IgD-negative memory B cell (primary cell): ENCODE results near the gene GALNT17. TPM values are rescaled to one million over a fixed set of nuclear protein-coding genes. Genes with fewer than 3 reads are reported as not detected.
"Not testable (repeated sequence)": the region's sequence is repeated elsewhere in the genome, so short reads cannot be mapped to it uniquely, and the experiment has no call there.

Experiments
- H3K27ac Mint-ChIP-seq, 3 donors: one replicate each; pipeline ENCODE4 v1.8.0; 2020 to 2022; ENCODE audit warnings: mild to moderate bottlenecking in 3 of 3, mixed read lengths in 3 of 3, moderate library complexity in 1 of 3
- H3K27me3 Mint-ChIP-seq: one replicate; pipeline ENCODE4 v1.8.0; 2021; ENCODE audit warnings: mixed read lengths
- H3K36me3 Mint-ChIP-seq: one replicate; pipeline ENCODE4 v1.8.0; 2020; ENCODE audit warnings: mild to moderate bottlenecking, mixed read lengths
- H3K4me1 Mint-ChIP-seq, 3 donors: one replicate each; pipeline ENCODE4 v1.8.0; 2020 to 2022; ENCODE audit warnings: mixed read lengths in 3 of 3, mild to moderate bottlenecking in 1 of 3
- H3K4me3 Mint-ChIP-seq, 4 donors: one replicate each; pipeline ENCODE4 v1.8.0; 2020 to 2022; ENCODE audit warnings: mild to moderate bottlenecking in 4 of 4, mixed read lengths in 4 of 4, moderate library complexity in 3 of 4
- H3K9me3 Mint-ChIP-seq, 3 donors: one replicate each; pipeline ENCODE4 v1.8.0; 2020 to 2021; ENCODE audit warnings: mixed read lengths in 3 of 3, mild to moderate bottlenecking in 1 of 3
- polyA plus RNA-seq: library from polyadenylated mRNA; unstranded; fragments of 300-500 nt; fragmentation: Illumina TruSeq; gene quantifications from one replicate; pipeline ENCODE4 v1.2.3, GENCODE V29; 2021

The GALNT17 gene
- polyA plus RNA-seq, 1 donor from 2014 or later, result not detected

GRCh38 chr7:71737931-71738540 is 606.1 kb downstream of the GALNT17 start:
- not testable (repeated sequence) for H3K27me3 Mint-ChIP-seq, H3K27ac Mint-ChIP-seq, H3K4me1 Mint-ChIP-seq, H3K4me3 Mint-ChIP-seq, H3K36me3 Mint-ChIP-seq
- H3K9me3 Mint-ChIP-seq, result peaks cover 0 to 13% (median 1%) of the 10 kb centered on the region in 3 donors

DNA sequence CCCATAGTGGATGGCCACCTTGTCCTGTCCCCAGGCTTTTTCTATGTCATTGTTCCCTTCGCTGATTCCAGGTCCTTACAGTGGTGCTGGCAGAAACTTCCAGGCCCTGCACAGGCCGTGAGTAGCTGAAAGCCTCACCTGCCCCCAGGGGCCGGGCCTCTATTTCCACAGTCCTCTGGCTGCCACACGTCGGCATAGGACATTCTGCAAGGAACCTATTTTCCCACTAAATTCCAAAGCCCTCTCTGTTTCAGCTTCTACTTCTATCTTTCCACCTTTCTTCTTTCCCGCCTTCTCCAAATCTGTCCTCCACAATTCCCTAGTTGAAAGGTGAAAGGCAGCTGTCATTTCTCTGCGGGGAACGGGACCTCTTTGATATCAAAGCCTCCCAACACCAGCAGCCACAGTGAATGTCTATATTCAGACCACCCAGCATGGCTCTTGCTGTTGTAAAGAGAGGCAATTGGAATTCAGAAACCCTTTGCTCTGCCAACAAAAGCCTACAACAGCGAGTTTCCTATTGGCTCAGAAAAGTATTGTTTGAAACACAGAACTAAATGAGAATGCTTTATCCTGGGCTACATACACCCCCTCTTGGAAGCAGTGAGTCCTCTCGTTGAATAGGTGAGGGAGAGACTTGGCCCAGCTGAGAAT is 607.7 kb downstream of the GALNT17 start:
- Mint-ChIP-seq H3K4me1 (peaks cover 0 to 1% (median 0%) of the 10 kb centered on the region in 3 donors), H3K27ac (no peak overlapping the region), H3K4me3 (no peak overlapping the region), H3K9me3 (peaks cover 0 to 13% (median 1%) of the 10 kb centered on the region in 3 donors), H3K36me3 (no peaks in the 10 kb centered on the region), H3K27me3 (no peaks in the 10 kb centered on the region)

DNA sequence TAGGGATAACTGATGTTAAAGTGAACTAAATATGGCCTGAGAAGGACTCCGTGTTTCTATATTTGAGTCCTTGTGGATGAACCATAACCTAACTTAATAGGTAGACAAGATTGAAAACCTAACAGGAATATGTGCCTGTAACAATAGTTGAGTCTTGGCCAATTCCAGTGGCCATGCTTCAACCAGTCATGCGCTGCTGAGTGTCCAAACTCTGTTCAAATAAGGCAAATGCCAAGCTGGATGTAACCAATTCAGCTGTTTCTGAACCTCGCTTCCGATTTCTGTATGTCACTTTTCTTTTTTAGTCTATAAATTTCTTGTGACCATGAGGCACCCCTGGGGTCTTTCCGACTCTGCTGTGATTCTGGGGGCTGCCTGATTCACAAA is 608.2 kb downstream of the GALNT17 start:
- no peaks in the 10 kb centered on the region for H3K36me3 Mint-ChIP-seq
- H3K4me3 Mint-ChIP-seq, result no peak overlapping the region
- no peak overlapping the region for H3K27ac Mint-ChIP-seq
- peaks cover 0 to 13% (median 1%) of the 10 kb centered on the region in 3 donors for H3K9me3 Mint-ChIP-seq
- H3K27me3 Mint-ChIP-seq, result no peaks in the 10 kb centered on the region
- peaks cover 0 to 1% (median 0%) of the 10 kb centered on the region in 3 donors for H3K4me1 Mint-ChIP-seq

GRCh38 chr7:71746006-71746405 is 614.1 kb downstream of the GALNT17 start:
- no peaks in the 10 kb centered on the region for H3K36me3 Mint-ChIP-seq
- no peak overlapping the region for H3K4me3 Mint-ChIP-seq
- H3K9me3 Mint-ChIP-seq, result peaks cover 5 to 20% (median 8%) of the 10 kb centered on the region in 3 donors
- H3K4me1 Mint-ChIP-seq, result peaks cover 0 to 1% (median 0%) of the 10 kb centered on the region in 3 donors
- H3K27ac Mint-ChIP-seq, result no peak overlapping the region
- no peaks in the 10 kb centered on the region for H3K27me3 Mint-ChIP-seq

DNA sequence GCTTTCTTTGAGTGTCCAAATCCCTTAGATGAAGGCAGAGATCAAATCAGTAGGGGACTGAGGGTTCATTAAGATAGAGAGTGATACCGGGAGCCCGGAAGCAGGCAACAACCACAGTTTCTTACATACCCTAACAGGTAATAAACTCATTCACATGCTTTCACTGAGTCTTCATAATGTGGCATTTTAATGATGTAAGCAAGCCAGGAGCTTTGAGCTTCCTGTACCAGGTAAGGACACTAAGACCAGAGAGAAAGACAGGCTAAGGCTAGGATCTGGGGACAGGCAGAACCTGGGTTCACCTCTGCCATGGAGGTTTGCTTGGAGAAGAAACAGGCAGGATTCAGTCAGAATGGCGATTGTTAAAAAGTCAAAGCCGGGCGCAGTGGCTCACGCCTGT is 618.3 kb downstream of the GALNT17 start:
- H3K4me3 Mint-ChIP-seq, result no peak overlapping the region
- H3K27me3 Mint-ChIP-seq, result peaks cover 5% of the 10 kb centered on the region
- H3K27ac Mint-ChIP-seq, result no peak overlapping the region
- H3K9me3 Mint-ChIP-seq, result peaks cover 3 to 11% (median 7%) of the 10 kb centered on the region in 3 donors
- H3K4me1 Mint-ChIP-seq, result no peaks in the 10 kb centered on the region
- H3K36me3 Mint-ChIP-seq, result no peaks in the 10 kb centered on the region

- Mint-ChIP-seq H3K27ac (no peak overlapping the region), H3K4me3 (peak overlapping the region in 1 of 4 donors; percentile 66), H3K27me3 (peaks cover 5% of the 10 kb centered on the region), H3K9me3 (peaks cover 0 to 16% (median 6%) of the 10 kb centered on the region in 3 donors), H3K36me3 (no peaks in the 10 kb centered on the region), H3K4me1 (no peaks in the 10 kb centered on the region)
These were observed 620.4 kb downstream of the GALNT17 start for GRCh38 chr7:71752171-71752935.

DNA sequence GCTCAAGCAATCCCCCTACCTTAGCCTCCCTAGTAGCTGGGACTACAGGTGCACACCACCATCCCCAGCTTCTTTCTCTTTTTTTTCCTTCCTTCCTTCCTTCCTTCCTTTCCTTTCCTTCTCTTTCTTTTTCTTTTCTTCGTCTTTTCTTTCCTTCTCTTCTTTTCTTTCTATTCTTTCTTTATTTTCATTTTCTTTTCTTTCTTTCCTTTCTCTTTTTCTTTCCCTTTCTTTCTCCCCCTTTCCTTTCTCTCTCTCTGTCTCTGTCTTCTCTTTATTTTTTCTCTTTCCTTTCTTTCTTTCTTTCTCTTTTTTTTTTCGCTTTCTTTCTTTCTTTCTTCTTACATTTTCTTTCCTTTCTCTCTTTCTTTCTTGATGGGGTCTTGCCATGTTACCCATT is 621.3 kb downstream of the GALNT17 start:
- peak overlapping the region in 1 of 4 donors; percentile 68 for H3K4me3 Mint-ChIP-seq
- no peaks in the 10 kb centered on the region for H3K4me1 Mint-ChIP-seq
- H3K27ac Mint-ChIP-seq, result no peak overlapping the region
- peaks cover 5% of the 10 kb centered on the region for H3K27me3 Mint-ChIP-seq
- H3K9me3 Mint-ChIP-seq, result peaks cover 0 to 19% (median 3%) of the 10 kb centered on the region in 3 donors
- no peaks in the 10 kb centered on the region for H3K36me3 Mint-ChIP-seq

- Mint-ChIP-seq H3K4me3 (no peak overlapping the region), H3K27me3 (peaks cover 5% of the 10 kb centered on the region), H3K9me3 (peaks cover 1 to 14% (median 3%) of the 10 kb centered on the region in 3 donors), H3K4me1 (no peaks in the 10 kb centered on the region), H3K27ac (no peak overlapping the region), H3K36me3 (no peaks in the 10 kb centered on the region)
These were observed 622.2 kb downstream of the GALNT17 start for GRCh38 chr7:71753956-71754664.

- no peaks in the 10 kb centered on the region for H3K36me3 Mint-ChIP-seq
- no peak overlapping the region for H3K4me3 Mint-ChIP-seq
- peaks cover 2 to 14% (median 3%) of the 10 kb centered on the region in 3 donors for H3K9me3 Mint-ChIP-seq
- H3K27me3 Mint-ChIP-seq, result peaks cover 5% of the 10 kb centered on the region
- no peaks in the 10 kb centered on the region for H3K4me1 Mint-ChIP-seq
- H3K27ac Mint-ChIP-seq, result no peak overlapping the region
These were observed 622.9 kb downstream of the GALNT17 start for GRCh38 chr7:71754828-71755227.

GRCh38 chr7:71761336-71761735 is 629.4 kb downstream of the GALNT17 start:
- no peak overlapping the region for H3K4me3 Mint-ChIP-seq
- no peaks in the 10 kb centered on the region for H3K36me3 Mint-ChIP-seq
- H3K27ac Mint-ChIP-seq, result no peak overlapping the region
- H3K4me1 Mint-ChIP-seq, result no peaks in the 10 kb centered on the region
- H3K27me3 Mint-ChIP-seq, result no peaks in the 10 kb centered on the region
- peaks cover 11 to 21% (median 16%) of the 10 kb centered on the region in 3 donors for H3K9me3 Mint-ChIP-seq
